Measurements from ENCODE around the gene STMN3.

STMN3 gene

GRCh38 chr20:63653041-63653973 is at the start of gene STMN3:
Gene STMN3, minus strand, starts transcription at chr20:63653424. Its CDS starts 79 bp downstream, at chr20:63653345.
- peak; percentile 55 for DNase-seq (ENCODE audit: low read depth)

GRCh38 chr20:63702036-63702665 is 48.9 kb upstream of the STMN3 start:
- DNase-seq (ENCODE audit: low read depth) = no peak

- no peak for DNase-seq (ENCODE audit: low read depth)
Measured at GRCh38 chr20:63701329-63702035, 48.3 kb upstream of the STMN3 start.

GRCh38 chr20:63701051-63701328 is 47.8 kb upstream of the STMN3 start:
- DNase-seq (ENCODE audit: low read depth) = no peak

- no peak for DNase-seq (ENCODE audit: low read depth)
Measured at GRCh38 chr20:63700199-63701050, 47.2 kb upstream of the STMN3 start.

GRCh38 chr20:63699466-63700198 is 46.4 kb upstream of the STMN3 start:
- no peak for DNase-seq (ENCODE audit: low read depth)

- no peak for DNase-seq (ENCODE audit: low read depth)
Measured at GRCh38 chr20:63698739-63699465, 45.7 kb upstream of the STMN3 start.

GRCh38 chr20:63697868-63698545 is 44.8 kb upstream of the STMN3 start:
- DNase-seq (ENCODE audit: low read depth) = no peak

- no peak for DNase-seq (ENCODE audit: low read depth)
Measured at GRCh38 chr20:63697357-63697867, 44.2 kb upstream of the STMN3 start.

GRCh38 chr20:63696628-63697356 is 43.6 kb upstream of the STMN3 start, which contains the start of gene TNFRSF6B:
Gene TNFRSF6B, plus strand, starts transcription at chr20:63696652. Its CDS starts 116 bp downstream, at chr20:63696768.
- no peak for DNase-seq (ENCODE audit: low read depth)

GRCh38 chr20:63696306-63696627 is 43.0 kb upstream of the STMN3 start:
- DNase-seq (ENCODE audit: low read depth) = no peak

- no peak for DNase-seq (ENCODE audit: low read depth)
Measured at GRCh38 chr20:63695424-63696305, 42.4 kb upstream of the STMN3 start.

- DNase-seq (ENCODE audit: low read depth) = no peak
Measured at GRCh38 chr20:63694584-63695423, 41.6 kb upstream of the STMN3 start.

- DNase-seq (ENCODE audit: low read depth) = no peak
Measured at GRCh38 chr20:63693733-63694583, 40.7 kb upstream of the STMN3 start.

- DNase-seq (ENCODE audit: low read depth) = no peak
Measured at GRCh38 chr20:63693083-63693732, 40.0 kb upstream of the STMN3 start.

All from activated T-cell treated with anti-CD3 and anti-CD28 coated beads for 24 hours (primary cell).